Smooth muscle cell (in vitro differentiated cells): ENCODE results near the gene CPAMD8. TPM values are rescaled to one million over a fixed set of nuclear protein-coding genes. Genes with fewer than 3 reads are reported as not detected.

Experiments
- DNase-seq: peaks from one replicate; lab custom pipeline; 2025; ENCODE audit not compliant: unreplicated experiment; lab: John Stamatoyannopoulos, UW
- H2AFZ ChIP-seq: fragments of 200-600 bp; sonication (generic); 2 replicates; pipeline ENCODE4 v1.6.0; 2016; ENCODE audit warnings: antibody characterized with exemption, low read depth, mild to moderate bottlenecking
- H3F3A ChIP-seq: fragments of 200-600 bp; sonication (generic); 2 replicates; pipeline ENCODE4 v1.6.0; 2017; ENCODE audit warnings: antibody characterized with exemption, low read depth
- H3K27ac ChIP-seq: fragments of 200-600 bp; sonication (generic); 2 replicates; pipeline ENCODE4 v1.5.1; 2016; ENCODE audit warnings: low read depth, mild to moderate bottlenecking
- H3K27me3 ChIP-seq: fragments of 200-600 bp; sonication (generic); 2 replicates; pipeline ENCODE4 v1.6.1; 2016; ENCODE audit warnings: low read depth, mild to moderate bottlenecking
- H3K36me3 ChIP-seq: fragments of 200-600 bp; sonication (generic); 2 replicates; pipeline ENCODE4 v1.5.1; 2016; ENCODE audit warnings: low read depth
- H3K4me1 ChIP-seq: fragments of 200-600 bp; sonication (generic); 2 replicates; pipeline ENCODE4 v1.5.1; 2016; ENCODE audit warnings: low read depth
- H3K4me2 ChIP-seq: fragments of 200-600 bp; sonication (generic); 2 replicates; pipeline ENCODE4 v1.6.0; 2016; ENCODE audit warnings: mild to moderate bottlenecking
- H3K4me3 ChIP-seq: fragments of 200-600 bp; sonication (generic); 2 replicates; pipeline ENCODE4 v1.5.1; 2016; ENCODE audit warnings: mild to moderate bottlenecking
- H3K79me2 ChIP-seq: fragments of 200-600 bp; sonication (generic); 2 replicates; pipeline ENCODE4 v1.6.0; 2016; ENCODE audit warnings: low read depth, mild to moderate bottlenecking
- H3K9ac ChIP-seq: fragments of 200-600 bp; sonication (generic); 2 replicates; pipeline ENCODE4 v1.6.0; 2016; ENCODE audit warnings: low read depth
- H3K9me3 ChIP-seq: fragments of 200-600 bp; sonication (generic); replicated peaks from 2 replicates; pipeline ENCODE4 v1.5.1; 2016; ENCODE audit warnings: low read depth
- H4K20me1 ChIP-seq: fragments of 200-600 bp; sonication (generic); 2 replicates; pipeline ENCODE4 v1.6.0; 2016; ENCODE audit warnings: low read depth
- CTCF ChIP-seq: fragments of 200-600 bp; sonication (generic); IDR thresholded peaks from 2 replicates; pipeline ENCODE4 v1.5.1; 2017; ENCODE audit warnings: borderline replicate concordance, mild to moderate bottlenecking, antibody characterized with exemption; ENCODE audit not compliant: insufficient read depth, poor library complexity, severe bottlenecking
- WGBS: methylation state at CpG from one replicate; pipeline ENCODE4 v1.1.7; 2016; ENCODE audit warnings: low lambda C conversion rate; 5-methylcytosine and 5-hydroxymethylcytosine counted together
- polyA plus RNA-seq: library from polyadenylated mRNA; unstranded; fragments of >200 nt; fragmentation: Nextera tagmentation; extraction: Ambion mirVana; gene quantifications from 2 replicates; pipeline ENCODE4 v1.2.1, GENCODE V29; 2016
- total RNA-seq: library from RNA; depleted of rRNA; stranded (reverse); fragments of >200 nt; gene quantifications from 2 replicates; pipeline ENCODE4 v1.2.3, GENCODE V29; 2014

Gene CPAMD8
- total and polyA plus RNA-seq, 2 experiments from 2014 or later = 0.81 to 9.4 TPM

- no peak overlapping the region for H3K4me3 ChIP-seq
- H2AFZ ChIP-seq = no peak overlapping the region
- H3F3A ChIP-seq = no peaks in the 10 kb centered on the region
- H3K4me2 ChIP-seq = no peak overlapping the region
- 74% methylated on average over 8 of the region's 8 CpGs for WGBS
- H3K27ac ChIP-seq = no peak overlapping the region
- no peaks in the 10 kb centered on the region for H3K4me1 ChIP-seq
- no peak for DNase-seq
- H3K79me2 ChIP-seq = no peaks in the 10 kb centered on the region
- TF ChIP-seq CTCF = peak; percentile 47
- H3K27me3 ChIP-seq = no peaks in the 10 kb centered on the region
- H4K20me1 ChIP-seq = no peaks in the 10 kb centered on the region
- no peak overlapping the region for H3K9ac ChIP-seq
- H3K36me3 ChIP-seq = no peaks in the 10 kb centered on the region
- H3K9me3 ChIP-seq = no peaks in the 10 kb centered on the region
Observed at GRCh38 chr19:17052439-17052838, 25.8 kb upstream of the CPAMD8 start.

GRCh38 chr19:17049711-17050280 lies 23.2 kb upstream of the CPAMD8 start:
- no peak for DNase-seq
- 72% methylated on average over 18 of the region's 18 CpGs for WGBS
- H3F3A ChIP-seq = no peaks in the 10 kb centered on the region
- no peaks in the 10 kb centered on the region for H3K36me3 ChIP-seq
- no peak for TF ChIP-seq CTCF
- H3K27ac ChIP-seq = no peak overlapping the region
- H2AFZ ChIP-seq = no peak overlapping the region
- no peak overlapping the region for H3K4me2 ChIP-seq
- H3K4me3 ChIP-seq = no peak overlapping the region
- H3K27me3 ChIP-seq = no peaks in the 10 kb centered on the region
- H3K79me2 ChIP-seq = no peaks in the 10 kb centered on the region
- H3K4me1 ChIP-seq = no peaks in the 10 kb centered on the region
- H3K9ac ChIP-seq = no peak overlapping the region
- H3K9me3 ChIP-seq = no peaks in the 10 kb centered on the region
- H4K20me1 ChIP-seq = no peaks in the 10 kb centered on the region

- Histone ChIP-seq H3F3A (no peaks in the 10 kb centered on the region), H3K36me3 (no peaks in the 10 kb centered on the region), H2AFZ (no peak overlapping the region), H3K4me1 (no peaks in the 10 kb centered on the region), H3K27me3 (no peaks in the 10 kb centered on the region), H3K9me3 (no peaks in the 10 kb centered on the region), H4K20me1 (no peaks in the 10 kb centered on the region), H3K27ac (no peak overlapping the region), H3K9ac (no peak overlapping the region), H3K4me2 (no peak overlapping the region), H3K4me3 (no peak overlapping the region), H3K79me2 (no peaks in the 10 kb centered on the region)
- no peak for DNase-seq
- 97% methylated on average over 16 of the region's 16 CpGs for WGBS
- TF ChIP-seq CTCF = no peak
Observed at GRCh38 chr19:17048885-17049453, 22.4 kb upstream of the CPAMD8 start.

GRCh38 chr19:17045907-17046502 lies 19.4 kb upstream of the CPAMD8 start:
- no peaks in the 10 kb centered on the region for H3K36me3 ChIP-seq
- H3K27ac ChIP-seq = no peak overlapping the region
- no peak overlapping the region for H3K4me2 ChIP-seq
- no peak for TF ChIP-seq CTCF
- H3K79me2 ChIP-seq = no peaks in the 10 kb centered on the region
- no peaks in the 10 kb centered on the region for H3K9me3 ChIP-seq
- H3K9ac ChIP-seq = no peak overlapping the region
- H3K4me3 ChIP-seq = no peak overlapping the region
- H3F3A ChIP-seq = no peaks in the 10 kb centered on the region
- H3K27me3 ChIP-seq = no peaks in the 10 kb centered on the region
- 92% methylated on average over 5 of the region's 5 CpGs for WGBS
- no peaks in the 10 kb centered on the region for H3K4me1 ChIP-seq
- DNase-seq = no peak
- H4K20me1 ChIP-seq = no peaks in the 10 kb centered on the region
- no peak overlapping the region for H2AFZ ChIP-seq
